ENCODE data around the gene FOXP1. TPM values are rescaled to one million over a fixed set of nuclear protein-coding genes. Genes with fewer than 3 reads are reported as not detected.
A peak's percentile ranks its signal among the peaks of the same experiment; 100 is the strongest.

Gene FOXP1
- total RNA-seq, 2 experiments from 2014 or later = 493 to 508 TPM

- Mint-ChIP-seq H3K27me3 (no peaks in the 10 kb centered on the region), H3K9me3 (no peaks in the 10 kb centered on the region), H3K27ac (peak overlapping the region; percentile 95), H3K36me3 (ENCODE audit: low read depth) (peaks cover 55% of the 10 kb centered on the region), H3K4me3 (peak overlapping the region; percentile 81), H3K4me1 (ENCODE audit: low read depth) (peaks cover 97% of the 10 kb centered on the region)
- no peak for TF ChIP-seq CTCF (IDR thresholded peaks at IDR 0.05)
- intact Hi-C loops (cut with DNase I, micrococcal nuclease) = loop anchor here (5.0 kb wide), 2 partner anchors 39 to 96 kb away; partner anchors contain the start of gene FOXP1 (in 1 of the 2)
- peak overlapping the region; percentile 13 to 88 for H3K27ac ChIP-seq (ENCODE audit: low read depth in 1 of 2, low read length in 2 of 2)
- ChIA-PET POLR2A (interaction anchor here (0.6 to 2.1 kb wide), 9 partner anchors 9 to 355 kb away, joined by 3 to 7 read pairs (median 4); no protein-coding TSS in a partner anchor), CTCF (interaction anchor here (1.1 to 2.3 kb wide), 4 partner anchors 9 to 30 kb away, joined by 4 to 6 read pairs (median 5); no protein-coding TSS in a partner anchor)
- H3K36me3 ChIP-seq (ENCODE audit: insufficient read depth, low read length) = no peaks in the 10 kb centered on the region
- no peak overlapping the region for H3K4me3 ChIP-seq (ENCODE audit: low read length)
- DNase-seq (no peak), ATAC-seq (ENCODE audit: poor library complexity) (no peak)
- H3K27me3 ChIP-seq (ENCODE audit: control insufficient read depth in 1 of 2, insufficient read depth in 2 of 2, low read length in 2 of 2) = no peaks in the 10 kb centered on the region
- H3K4me1 ChIP-seq (ENCODE audit: insufficient read depth, low read length) = peaks cover 59% of the 10 kb centered on the region
- no peaks in the 10 kb centered on the region for H3K9me3 ChIP-seq (ENCODE audit: control insufficient read depth in 1 of 2, insufficient read depth in 1 of 2, low read length in 2 of 2)
Observed at GRCh38 chr3:71485896-71486295, 97.6 kb downstream of the FOXP1 start.

GRCh38 chr3:71484452-71484851 lies 99.1 kb downstream of the FOXP1 start:
- Mint-ChIP-seq H3K27me3 (no peaks in the 10 kb centered on the region), H3K4me3 (peak overlapping the region; percentile 28), H3K36me3 (ENCODE audit: low read depth) (peaks cover 55% of the 10 kb centered on the region), H3K9me3 (no peaks in the 10 kb centered on the region), H3K4me1 (ENCODE audit: low read depth) (peaks cover 98% of the 10 kb centered on the region), H3K27ac (peak overlapping the region; percentile 95)
- Histone ChIP-seq H3K27ac (ENCODE audit: low read depth in 1 of 2, low read length in 2 of 2) (peak overlapping the region; percentile 37 to 56), H3K27me3 (ENCODE audit: control insufficient read depth in 1 of 2, insufficient read depth in 2 of 2, low read length in 2 of 2) (no peaks in the 10 kb centered on the region), H3K9me3 (ENCODE audit: control insufficient read depth in 1 of 2, insufficient read depth in 1 of 2, low read length in 2 of 2) (no peaks in the 10 kb centered on the region), H3K36me3 (ENCODE audit: insufficient read depth, low read length) (no peaks in the 10 kb centered on the region), H3K4me3 (ENCODE audit: low read length) (no peak overlapping the region), H3K4me1 (ENCODE audit: insufficient read depth, low read length) (peaks cover 59% of the 10 kb centered on the region)
- DNase-seq (no peak), ATAC-seq (ENCODE audit: poor library complexity) (no peak)
- ChIA-PET CTCF (interaction anchor here (2.3 kb wide), 1 partner anchor 28 kb away, joined by 6 read pairs; no protein-coding TSS in a partner anchor), POLR2A (interaction anchor here (2.8 kb wide), 1 partner anchor 29 kb away, joined by 13 read pairs; no protein-coding TSS in a partner anchor)
- TF ChIP-seq CTCF (IDR thresholded peaks at IDR 0.05) = no peak
- intact Hi-C loops (cut with DNase I, micrococcal nuclease) = no loop called here

- Histone ChIP-seq H3K27ac (ENCODE audit: low read depth in 1 of 2, low read length in 2 of 2) (peak overlapping the region in 1 of 2 donors; percentile 56), H3K27me3 (ENCODE audit: control insufficient read depth in 1 of 2, insufficient read depth in 2 of 2, low read length in 2 of 2) (no peaks in the 10 kb centered on the region), H3K36me3 (ENCODE audit: insufficient read depth, low read length) (no peaks in the 10 kb centered on the region), H3K4me1 (ENCODE audit: insufficient read depth, low read length) (peaks cover 58% of the 10 kb centered on the region), H3K4me3 (ENCODE audit: low read length) (no peak overlapping the region), H3K9me3 (ENCODE audit: control insufficient read depth in 1 of 2, insufficient read depth in 1 of 2, low read length in 2 of 2) (no peaks in the 10 kb centered on the region)
- ChIA-PET POLR2A (interaction anchor here (2.8 kb wide), 1 partner anchor 29 kb away, joined by 13 read pairs; no protein-coding TSS in a partner anchor), CTCF (no interaction called here)
- no peak for TF ChIP-seq CTCF (IDR thresholded peaks at IDR 0.05)
- Mint-ChIP-seq H3K4me3 (peak overlapping the region; percentile 28), H3K27me3 (no peaks in the 10 kb centered on the region), H3K9me3 (no peaks in the 10 kb centered on the region), H3K27ac (peak overlapping the region; percentile 95), H3K4me1 (ENCODE audit: low read depth) (peaks cover 98% of the 10 kb centered on the region), H3K36me3 (ENCODE audit: low read depth) (peaks cover 55% of the 10 kb centered on the region)
- ATAC-seq (ENCODE audit: poor library complexity) (no peak), DNase-seq (no peak)
- intact Hi-C loops (cut with DNase I, micrococcal nuclease) = no loop called here
Observed at GRCh38 chr3:71484047-71484446, 99.5 kb downstream of the FOXP1 start.
